Sigmoid colon (tissue), 3 donors: Measurements from ENCODE around the gene CNTN4.

Experiments
- CTCF ChIP-seq, 4 experiments: fragments of 450-650 bp in 3 of 4; fragments of 200-600 bp in 1 of 4; IDR thresholded peaks; one replicate each; pipeline ENCODE4 v1.5.1; 2016 to 2019; ENCODE audit warnings: antibody characterized with exemption in 4 of 4, mild to moderate bottlenecking in 3 of 4, moderate library complexity in 2 of 4
- POLR2A ChIP-seq, 2 donors: fragments of 450-650 bp; IDR thresholded peaks; one replicate each; pipeline ENCODE4 v1.6.1; 2016; ENCODE audit warnings: antibody characterized with exemption in 2 of 2, mild to moderate bottlenecking in 2 of 2, moderate library complexity in 2 of 2

- no peak for TF ChIP-seq CTCF (IDR thresholded peaks at IDR 0.05)
- TF ChIP-seq POLR2A (IDR thresholded peaks at IDR 0.05), result no peak
Measured at GRCh38 chr3:2513986-2514385, 415.3 kb downstream of the CNTN4 start.
